Cortex of kidney (tissue), 1 donor: ENCODE measurements around the gene THRAP3.

Source experiments
- DNase-seq: peaks from one replicate; lab custom pipeline; 2025; lab: John Stamatoyannopoulos, UW

THRAP3 gene

DNA sequence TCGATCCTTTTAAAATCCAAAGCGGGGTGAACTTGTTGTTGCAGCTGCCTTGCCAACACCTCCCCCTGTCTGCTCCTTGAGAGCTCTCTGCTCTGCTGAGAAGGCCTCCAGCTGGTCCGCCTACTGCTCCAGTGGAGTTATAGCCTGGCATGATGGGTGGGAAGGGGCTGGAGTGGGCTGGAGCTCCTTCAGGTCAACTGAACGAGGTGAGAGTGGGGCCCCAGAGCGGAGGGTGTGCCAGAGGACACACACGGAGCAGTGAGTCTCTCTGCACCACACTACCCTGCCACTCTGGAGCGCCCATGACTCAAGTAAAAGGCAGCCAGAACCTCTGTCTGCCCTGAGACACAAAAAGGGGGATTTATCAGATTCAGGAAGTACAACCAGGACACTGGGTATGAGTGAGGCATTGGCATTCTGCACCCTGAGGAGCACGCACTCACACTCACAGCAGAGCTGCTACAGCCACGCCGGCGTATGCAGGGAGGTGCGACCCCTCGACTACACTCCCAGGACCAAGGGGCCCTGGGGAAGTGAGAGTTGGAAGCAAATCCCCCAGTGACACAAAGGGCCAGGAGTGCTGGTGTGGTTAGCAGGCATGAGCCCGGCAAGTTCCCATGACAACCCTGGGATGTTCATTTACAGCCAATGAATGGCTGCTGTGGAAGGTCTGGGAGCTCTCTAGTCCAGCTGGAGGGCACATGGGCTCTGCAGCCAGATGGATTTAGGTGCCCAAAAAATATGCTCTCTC is 127.2 kb downstream of the THRAP3 start:
- DNase-seq, result no peak

DNA sequence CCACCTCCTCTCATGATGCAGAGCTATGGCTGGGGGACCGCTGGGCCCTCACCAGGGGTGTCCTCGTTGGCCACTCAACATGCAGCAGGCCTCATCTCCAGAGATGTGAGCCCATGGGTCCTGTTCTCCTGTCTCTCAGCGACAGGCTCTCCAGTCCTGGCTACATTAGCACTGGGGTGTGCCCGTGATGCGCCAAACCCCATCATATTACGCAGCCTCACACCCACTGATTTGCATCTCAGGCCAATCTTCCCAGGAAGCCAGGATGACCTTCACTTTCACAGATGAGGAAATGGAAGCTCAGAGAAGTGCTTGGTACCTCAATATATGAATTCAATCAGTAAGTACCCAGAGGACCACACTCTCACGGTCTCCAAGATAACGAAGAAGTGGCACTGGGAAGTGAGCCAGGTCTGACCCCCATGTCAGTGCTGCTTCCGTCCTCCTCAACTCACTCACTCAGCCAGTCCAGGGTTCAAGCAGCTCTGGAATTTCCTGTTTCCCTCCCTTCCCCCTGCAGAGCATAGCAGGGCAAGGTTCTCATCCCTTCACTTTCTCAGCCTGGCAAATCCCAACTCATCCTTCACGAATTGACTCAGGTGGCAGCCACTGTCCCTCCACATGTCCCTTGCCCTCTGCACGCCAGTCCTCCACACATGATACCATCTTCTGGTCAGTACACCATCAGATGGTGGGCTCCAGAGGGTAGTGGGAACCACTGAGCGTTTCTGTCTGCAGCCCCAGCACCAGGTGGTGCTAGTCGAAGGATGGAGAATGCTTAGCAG is 128.1 kb downstream of the THRAP3 start:
- no peak for DNase-seq

DNA sequence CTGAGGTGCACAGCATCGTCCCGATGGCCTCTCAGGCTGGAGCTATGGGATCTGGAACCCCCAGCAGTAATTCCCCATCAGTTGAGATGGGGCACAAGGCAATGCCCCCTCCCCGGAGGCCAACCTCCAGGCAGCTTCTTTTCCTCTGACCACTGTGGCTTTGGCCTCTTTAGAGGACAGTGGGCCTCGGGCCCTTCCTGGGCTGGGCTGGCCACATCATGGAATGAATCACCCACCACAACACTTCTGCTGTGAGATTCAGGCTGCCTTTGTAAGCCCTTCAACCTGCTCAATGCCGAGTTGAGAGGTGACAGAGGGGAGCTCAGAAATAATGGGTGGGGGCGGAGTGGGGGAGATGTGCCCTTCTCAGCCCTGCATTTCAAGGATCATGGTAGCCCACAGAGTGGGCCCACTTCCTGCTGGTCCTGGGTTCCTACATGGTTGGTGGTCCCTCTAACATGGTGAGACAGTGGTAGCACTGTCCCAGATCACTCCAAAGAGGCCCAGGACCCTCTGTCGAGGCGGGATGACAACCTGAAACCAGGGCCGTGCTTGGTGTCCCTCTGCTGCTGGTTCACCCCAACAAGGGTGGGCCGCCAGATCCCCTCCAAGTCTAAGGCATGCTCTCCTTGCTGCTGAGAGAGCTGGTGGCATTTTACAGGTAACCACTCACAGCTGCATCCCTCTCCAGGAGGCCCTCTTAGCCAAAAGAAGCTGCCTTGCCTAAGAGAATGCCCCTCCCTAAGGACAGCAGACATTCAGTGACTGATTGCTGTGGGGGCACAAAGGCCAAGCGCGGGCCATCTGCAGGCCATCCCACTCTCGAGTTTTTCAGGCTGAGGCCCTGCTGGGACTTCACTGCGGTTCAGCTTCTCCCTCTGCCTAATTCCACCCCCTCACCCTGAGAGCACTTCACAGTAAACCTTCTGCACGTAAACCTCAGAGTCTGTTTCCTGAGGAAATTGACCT is 129.0 kb downstream of the THRAP3 start:
- no peak for DNase-seq

GRCh38 chr1:36354486-36354885 is 130.2 kb downstream of the THRAP3 start:
- DNase-seq, result no peak
